ENCODE measurements around the gene ALOX15. TPM values are rescaled to one million over a fixed set of nuclear protein-coding genes. Genes with fewer than 3 reads are reported as not detected.
A peak's percentile ranks its signal among the peaks of the same experiment; 100 is the strongest.

The ALOX15 gene
- total RNA-seq, 1 donor from 2014 or later = 1.7 TPM

DNA sequence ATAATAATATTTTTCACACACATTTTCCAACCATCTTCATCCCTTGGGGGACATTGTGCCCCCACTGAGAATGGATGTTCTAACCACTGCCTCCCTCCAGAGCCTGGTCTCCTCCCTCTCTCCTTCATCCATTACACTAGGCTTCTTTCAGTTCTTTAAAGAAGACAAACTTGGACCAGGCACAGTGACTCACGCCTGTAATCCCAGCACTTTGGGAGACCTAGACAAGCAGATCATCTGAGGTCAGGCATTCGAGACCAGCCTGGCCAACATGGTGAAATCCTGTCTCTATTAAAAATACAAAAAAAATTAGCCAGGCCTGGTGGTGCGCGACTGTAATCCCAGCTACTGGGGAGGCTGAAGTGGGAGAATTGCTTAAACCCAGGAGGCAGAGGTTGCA lies 6.5 kb downstream of the ALOX15 start:
- DNase-seq = peak; percentile 11
- intact Hi-C loops (cut with DNase I) = no loop called here

GRCh38 chr17:4633643-4634042 lies 7.8 kb downstream of the ALOX15 start:
- peaks cover 16% of the 10 kb centered on the region for H3K27me3 ChIP-seq
- TF ChIP-seq, protein P1, sequence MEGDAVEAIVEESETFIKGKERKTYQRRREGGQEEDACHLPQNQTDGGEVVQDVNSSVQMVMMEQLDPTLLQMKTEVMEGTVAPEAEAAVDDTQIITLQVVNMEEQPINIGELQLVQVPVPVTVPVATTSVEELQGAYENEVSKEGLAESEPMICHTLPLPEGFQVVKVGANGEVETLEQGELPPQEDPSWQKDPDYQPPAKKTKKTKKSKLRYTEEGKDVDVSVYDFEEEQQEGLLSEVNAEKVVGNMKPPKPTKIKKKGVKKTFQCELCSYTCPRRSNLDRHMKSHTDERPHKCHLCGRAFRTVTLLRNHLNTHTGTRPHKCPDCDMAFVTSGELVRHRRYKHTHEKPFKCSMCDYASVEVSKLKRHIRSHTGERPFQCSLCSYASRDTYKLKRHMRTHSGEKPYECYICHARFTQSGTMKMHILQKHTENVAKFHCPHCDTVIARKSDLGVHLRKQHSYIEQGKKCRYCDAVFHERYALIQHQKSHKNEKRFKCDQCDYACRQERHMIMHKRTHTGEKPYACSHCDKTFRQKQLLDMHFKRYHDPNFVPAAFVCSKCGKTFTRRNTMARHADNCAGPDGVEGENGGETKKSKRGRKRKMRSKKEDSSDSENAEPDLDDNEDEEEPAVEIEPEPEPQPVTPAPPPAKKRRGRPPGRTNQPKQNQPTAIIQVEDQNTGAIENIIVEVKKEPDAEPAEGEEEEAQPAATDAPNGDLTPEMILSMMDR (IDR thresholded peaks at IDR 0.05) = no peak
- no peaks in the 10 kb centered on the region for H3K4me1 ChIP-seq
- ATAC-seq (no peak), DNase-seq (no peak)
- no peaks in the 10 kb centered on the region for H3K36me3 ChIP-seq
- H3K9me3 ChIP-seq = no peaks in the 10 kb centered on the region
- no peak overlapping the region for H3K27ac ChIP-seq
- no peak overlapping the region for H3K4me3 ChIP-seq
- intact Hi-C loops (cut with DNase I) = no loop called here

More for the DNA sequence above, 6.5 kb downstream of the ALOX15 start:
- peaks cover 20% of the 10 kb centered on the region for H3K27me3 ChIP-seq
- H3K4me3 ChIP-seq = no peak overlapping the region
- no peaks in the 10 kb centered on the region for H3K9me3 ChIP-seq
- no peaks in the 10 kb centered on the region for H3K4me1 ChIP-seq
- TF ChIP-seq, protein P1 (IDR thresholded peaks at IDR 0.05) = no peak
- H3K36me3 ChIP-seq = no peaks in the 10 kb centered on the region
- H3K27ac ChIP-seq = no peak overlapping the region
- no peak for ATAC-seq

DNA sequence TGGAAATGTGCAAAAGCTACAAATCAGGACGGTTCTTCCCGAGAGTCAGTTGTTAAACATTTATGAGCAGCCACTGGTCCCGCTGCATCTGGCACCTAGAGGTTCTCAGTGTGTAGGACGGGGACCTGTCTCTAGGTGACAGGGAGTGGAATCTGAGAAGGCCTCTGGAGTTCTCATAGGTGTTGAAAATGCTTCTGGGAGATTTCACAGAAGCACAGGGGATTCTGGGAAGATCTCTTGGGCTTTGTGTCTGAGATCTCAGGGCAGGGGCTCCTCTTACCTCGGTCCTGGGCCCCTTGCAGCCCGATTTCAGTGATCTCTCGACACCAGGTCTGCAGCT lies 8.9 kb downstream of the ALOX15 start:
- no peaks in the 10 kb centered on the region for H3K9me3 ChIP-seq
- ATAC-seq (no peak), DNase-seq (no peak)
- peaks cover 13% of the 10 kb centered on the region for H3K27me3 ChIP-seq
- H3K4me1 ChIP-seq = no peaks in the 10 kb centered on the region
- TF ChIP-seq, protein P1 (IDR thresholded peaks at IDR 0.05) = no peak
- intact Hi-C loops (cut with DNase I) = no loop called here
- H3K4me3 ChIP-seq = no peak overlapping the region
- no peaks in the 10 kb centered on the region for H3K36me3 ChIP-seq
- no peak overlapping the region for H3K27ac ChIP-seq

GRCh38 chr17:4631836-4632580 lies 9.5 kb downstream of the ALOX15 start:
- Histone ChIP-seq H3K4me1 (no peaks in the 10 kb centered on the region), H3K27me3 (peaks cover 7% of the 10 kb centered on the region), H3K36me3 (no peaks in the 10 kb centered on the region), H3K4me3 (no peak overlapping the region), H3K9me3 (no peaks in the 10 kb centered on the region), H3K27ac (no peak overlapping the region)
- TF ChIP-seq, protein P1 (IDR thresholded peaks at IDR 0.05) = no peak
- peak; percentile 58 for DNase-seq
- no peak for ATAC-seq
- intact Hi-C loops (cut with DNase I) = no loop called here

DNA sequence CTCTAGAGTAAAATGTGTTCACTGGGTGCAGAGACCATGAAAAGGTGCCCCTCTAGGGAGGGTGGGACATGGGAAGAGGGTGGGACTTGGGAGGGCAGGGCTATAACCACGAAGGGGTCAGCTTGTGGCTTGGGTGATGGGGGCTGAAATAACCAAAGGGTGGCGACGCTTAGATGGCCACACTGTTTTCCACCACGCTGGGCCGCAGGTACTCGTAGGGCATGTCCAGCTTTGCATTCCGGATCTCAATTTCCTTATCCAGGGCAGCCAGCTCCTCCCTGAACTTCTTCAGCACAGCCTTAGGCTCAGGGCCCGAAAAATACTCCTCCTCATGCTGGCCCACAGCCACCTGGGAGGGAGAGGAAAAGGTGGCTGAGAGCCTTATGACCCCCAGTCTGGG lies 10.0 kb downstream of the ALOX15 start:
- H3K36me3 ChIP-seq = no peaks in the 10 kb centered on the region
- no peaks in the 10 kb centered on the region for H3K4me1 ChIP-seq
- no peak overlapping the region for H3K4me3 ChIP-seq
- no peaks in the 10 kb centered on the region for H3K9me3 ChIP-seq
- H3K27ac ChIP-seq = no peak overlapping the region
- DNase-seq (peak; percentile 39), ATAC-seq (no peak)
- peaks cover 2% of the 10 kb centered on the region for H3K27me3 ChIP-seq
- TF ChIP-seq, protein P1 (IDR thresholded peaks at IDR 0.05) = no peak
- intact Hi-C loops (cut with DNase I) = no loop called here

Measured in upper lobe of right lung (tissue), 1 donor.